DOHH2 (cell line): ENCODE results near the gene TMUB2.
"Not testable (repeated sequence)": the region's sequence is repeated elsewhere in the genome, so short reads cannot be mapped to it uniquely, and the experiment has no call there.

ENCODE experiments used
- H3F3A ChIP-seq: fragments of 200-600 bp; sonication (generic), shearing (Covaris generic); 2 replicates; pipeline ENCODE4 v1.6.0; 2016; ENCODE audit warnings: antibody characterized with exemption, mild to moderate bottlenecking; ENCODE audit not compliant: control insufficient read depth, insufficient read depth
- H3K27ac ChIP-seq: fragments of 200-600 bp; sonication (generic); 2 replicates; pipeline ENCODE4 v1.5.1; 2014; ENCODE audit warnings: low read depth, mild to moderate bottlenecking, low read length, moderate library complexity
- H3K27me3 ChIP-seq: fragments of 200-600 bp; sonication (generic); 2 replicates; pipeline ENCODE4 v1.6.1; 2014; ENCODE audit warnings: mild to moderate bottlenecking, low read length, mixed read lengths; ENCODE audit not compliant: control insufficient read depth
- H3K36me3 ChIP-seq: fragments of 200-600 bp; sonication (generic); 2 replicates; pipeline ENCODE4 v1.6.1; 2014; ENCODE audit warnings: mild to moderate bottlenecking, low read length, moderate library complexity, mixed read lengths; ENCODE audit not compliant: control insufficient read depth
- H3K4me1 ChIP-seq: fragments of 200-600 bp; sonication (generic); 2 replicates; pipeline ENCODE4 v1.6.1; 2014; ENCODE audit warnings: mild to moderate bottlenecking, low read length, mixed read lengths; ENCODE audit not compliant: control insufficient read depth
- H3K4me2 ChIP-seq: fragments of 200-600 bp; sonication (generic); 2 replicates; pipeline ENCODE4 v1.6.0; 2014; ENCODE audit warnings: mild to moderate bottlenecking, low read length, moderate library complexity
- H3K4me3 ChIP-seq: fragments of 200-600 bp; sonication (generic); 2 replicates; pipeline ENCODE4 v1.5.1; 2014; ENCODE audit warnings: mild to moderate bottlenecking, low read length, mixed read lengths
- H3K79me2 ChIP-seq: fragments of 200-600 bp; sonication (generic); 2 replicates; pipeline ENCODE4 v1.6.1; 2014; ENCODE audit warnings: mild to moderate bottlenecking, low read length, mixed read lengths; ENCODE audit not compliant: control insufficient read depth
- H3K9me2 ChIP-seq: fragments of 200-600 bp; sonication (generic); replicated peaks from 2 replicates; pipeline ENCODE4 v1.6.1; 2014; ENCODE audit warnings: mild to moderate bottlenecking, low read length, mixed read lengths; ENCODE audit not compliant: control insufficient read depth
- H3K9me3 ChIP-seq: fragments of 200-600 bp; sonication (generic); 2 replicates; pipeline ENCODE4 v1.6.1; 2014; ENCODE audit warnings: antibody characterized with exemption, low read length, mixed read lengths; ENCODE audit not compliant: control insufficient read depth, insufficient read depth
- H4K20me1 ChIP-seq: fragments of 200-600 bp; sonication (generic); 2 replicates; pipeline ENCODE4 v1.6.0; 2014; ENCODE audit warnings: low read depth, mild to moderate bottlenecking, antibody characterized with exemption, low read length, moderate library complexity; ENCODE audit not compliant: control insufficient read depth, insufficient read depth
- CTCF ChIP-seq: fragments of 200-600 bp; sonication (generic); IDR thresholded peaks from one replicate; pipeline ENCODE4 v1.5.1; 2014; ENCODE audit warnings: antibody characterized with exemption, mild to moderate bottlenecking, low read depth, low read length; ENCODE audit not compliant: poor library complexity, severe bottlenecking
- EZH2phosphoT487 ChIP-seq: fragments of 200-600 bp; sonication (generic); IDR thresholded peaks from 2 replicates; pipeline ENCODE4 v1.6.1; 2017; ENCODE audit warnings: borderline replicate concordance, mild to moderate bottlenecking, antibody characterized with exemption, low read length, moderate library complexity, mixed read lengths

Gene TMUB2

GRCh38 chr17:44144966-44145739 lies 41.6 kb upstream of the TMUB2 start:
- Histone ChIP-seq H3K79me2 (peaks cover 50% of the 10 kb centered on the region), H3K4me1 (peaks cover 13% of the 10 kb centered on the region), H3K27ac (no peak overlapping the region), H3K4me3 (no peak overlapping the region), H3K9me2 (no peaks in the 10 kb centered on the region), H3K27me3 (no peaks in the 10 kb centered on the region), H3K9me3 (no peaks in the 10 kb centered on the region), H3K4me2 (no peak overlapping the region), H4K20me1 (no peaks in the 10 kb centered on the region; the same call in 1 of the 2 replicates), H3F3A (no peaks in the 10 kb centered on the region), H3K36me3 (peaks cover 52% of the 10 kb centered on the region)
- no peak for TF ChIP-seq CTCF
- TF ChIP-seq EZH2phosphoT487 = no peak

GRCh38 chr17:44146375-44147346 lies 40.1 kb upstream of the TMUB2 start:
- H3K4me3 ChIP-seq = no peak overlapping the region
- H4K20me1 ChIP-seq = no peaks in the 10 kb centered on the region; the same call in 1 of the 2 replicates
- H3K4me2 ChIP-seq = no peak overlapping the region
- peaks cover 63% of the 10 kb centered on the region for H3K79me2 ChIP-seq
- H3K27me3 ChIP-seq = no peaks in the 10 kb centered on the region
- H3F3A ChIP-seq = no peaks in the 10 kb centered on the region
- H3K9me2 ChIP-seq = no peaks in the 10 kb centered on the region
- H3K36me3 ChIP-seq = peaks cover 60% of the 10 kb centered on the region
- H3K9me3 ChIP-seq = no peaks in the 10 kb centered on the region
- H3K4me1 ChIP-seq = peaks cover 8% of the 10 kb centered on the region
- no peak overlapping the region for H3K27ac ChIP-seq
- TF ChIP-seq EZH2phosphoT487 (no peak), CTCF (no peak)

GRCh38 chr17:44147812-44148211 lies 39.0 kb upstream of the TMUB2 start:
- Histone ChIP-seq H3K79me2 (peaks cover 55% of the 10 kb centered on the region), H3K36me3 (peaks cover 61% of the 10 kb centered on the region), H3K9me3 (no peaks in the 10 kb centered on the region), H3K9me2 (no peaks in the 10 kb centered on the region), H3K4me3 (no peak overlapping the region), H3K27me3 (no peaks in the 10 kb centered on the region), H3K27ac (no peak overlapping the region), H4K20me1 (no peaks in the 10 kb centered on the region; the same call in 1 of the 2 replicates), H3K4me2 (no peak overlapping the region), H3F3A (no peaks in the 10 kb centered on the region), H3K4me1 (peaks cover 4% of the 10 kb centered on the region)
- TF ChIP-seq CTCF (no peak), EZH2phosphoT487 (no peak)

GRCh38 chr17:44149066-44149465 lies 37.7 kb upstream of the TMUB2 start:
- H3K4me3 ChIP-seq, H3K27me3 ChIP-seq, H3K4me1 ChIP-seq, H3K9me2 ChIP-seq, H3F3A ChIP-seq, H3K27ac ChIP-seq, H3K4me2 ChIP-seq, H4K20me1 ChIP-seq, H3K9me3 ChIP-seq: not testable (repeated sequence)
- H3K79me2 ChIP-seq = peaks cover 45% of the 10 kb centered on the region
- peaks cover 66% of the 10 kb centered on the region for H3K36me3 ChIP-seq
